Endothelial cell of umbilical vein (primary cell): Measurements from ENCODE around the gene HOPX. TPM values are rescaled to one million over a fixed set of nuclear protein-coding genes. Genes with fewer than 3 reads are reported as not detected.

Experiments used
- BruUV-seq: library from RNA; stranded (reverse); fragments of 400-500 nt; replicated peaks from 2 replicates; lab custom pipeline; 2021; lab: Mats Ljungman, UMichigan
- CTCF ChIA-PET: fragments of 300-600, 350-600 bp; sonication (Branson Sonifier 250); formaldehyde crosslinking; loops from one replicate; lab custom pipeline; 2021; ENCODE audit warnings: antibody characterized with exemption, inconsistent platforms; lab: Charles Lee
- POLR2A ChIA-PET: fragments of 300-600, 350-600 bp; sonication (Branson Sonifier 250); formaldehyde crosslinking; loops from one replicate; lab custom pipeline; 2021; ENCODE audit warnings: antibody characterized with exemption, inconsistent platforms; lab: Charles Lee
- DNase-seq: peaks from one replicate; pipeline ENCODE4 v3.0.0-alpha.2; 2011; ENCODE audit warnings: low read depth, low spot score
- FAIRE-seq: peaks from 2 replicates; lab custom pipeline; 2011; peaks lifted over from hg19 to GRCh38; lab: Jason Lieb, UNC
- H2AFZ ChIP-seq: 2 replicates; pipeline ENCODE4 v1.6.0; 2012; ENCODE audit warnings: low read depth, low read length, control low read depth, inconsistent platforms
- H3K27ac ChIP-seq: 2 replicates; pipeline ENCODE4 v1.5.1; 2011; ENCODE audit warnings: low read depth, mild to moderate bottlenecking, control low read depth, low read length, moderate library complexity; ENCODE audit not compliant: insufficient read depth
- H3K27me3 ChIP-seq, 2 experiments: 2 replicates each; pipeline versions ENCODE4 v1.6.0 to v1.6.1; 2011; ENCODE audit warnings: low read length in 2 of 2, mixed read lengths in 1 of 2; ENCODE audit not compliant: control insufficient read depth in 2 of 2, insufficient read depth in 2 of 2
- H3K36me3 ChIP-seq, 2 experiments: 2 replicates in 1 of 2; 3 replicates in 1 of 2; pipeline ENCODE4 v1.5.1; 2011; ENCODE audit warnings: low read length in 2 of 2, mild to moderate bottlenecking in 1 of 2, moderate library complexity in 1 of 2; ENCODE audit not compliant: control insufficient read depth in 2 of 2, insufficient read depth in 2 of 2; ENCODE audit errors: extremely low read depth in 1 of 2
- H3K4me1 ChIP-seq: 3 replicates; pipeline ENCODE4 v1.5.1; 2011; ENCODE audit warnings: mild to moderate bottlenecking, low read length; ENCODE audit not compliant: control insufficient read depth, insufficient read depth; ENCODE audit errors: extremely low read depth
- H3K4me2 ChIP-seq: 2 replicates; pipeline ENCODE4 v1.6.1; 2011; ENCODE audit warnings: low read length, control low read depth, mixed read lengths; ENCODE audit not compliant: insufficient read depth
- H3K4me3 ChIP-seq, 3 experiments: fragments of 200-600 bp in 1 of 3; sonication (generic), shearing (Covaris generic) in 1 of 3; replicated peaks in 1 of 3; 2 replicates each; pipeline ENCODE4 v1.5.1; 2011 to 2016; ENCODE audit warnings: control low read depth in 3 of 3, low read length in 3 of 3, mild to moderate bottlenecking in 2 of 3, inconsistent platforms in 1 of 3, low read depth in 1 of 3, moderate library complexity in 1 of 3; ENCODE audit not compliant: insufficient read depth in 1 of 3
- H3K79me2 ChIP-seq: 2 replicates; pipeline ENCODE4 v1.6.0; 2012; ENCODE audit warnings: low read length, inconsistent platforms; ENCODE audit not compliant: control insufficient read depth, insufficient read depth
- H3K9ac ChIP-seq: replicated peaks from 2 replicates; pipeline ENCODE3; 2011; ENCODE audit warnings: low read length, control low read depth; ENCODE audit not compliant: insufficient read depth; ENCODE audit errors: extremely low read depth
- H3K9me1 ChIP-seq: replicated peaks from 3 replicates; pipeline ENCODE4 v1.6.0; 2011; ENCODE audit warnings: mild to moderate bottlenecking, low read length; ENCODE audit not compliant: control insufficient read depth, insufficient read depth; ENCODE audit errors: extremely low read depth
- H3K9me3 ChIP-seq: replicated peaks from 2 replicates; pipeline ENCODE4 v1.5.1; 2012; ENCODE audit warnings: low read length, inconsistent platforms; ENCODE audit not compliant: control insufficient read depth, insufficient read depth
- H4K20me1 ChIP-seq: replicated peaks from 2 replicates; pipeline ENCODE3; 2011; ENCODE audit warnings: mild to moderate bottlenecking, low read length; ENCODE audit not compliant: control insufficient read depth, insufficient read depth; ENCODE audit errors: extremely low read depth
- EZH2 ChIP-seq: IDR thresholded peaks from 2 replicates; pipeline ENCODE4 v1.6.1; 2012; ENCODE audit warnings: borderline replicate concordance, low read depth, mild to moderate bottlenecking, moderate library complexity, low read length, inconsistent platforms; ENCODE audit not compliant: severe bottlenecking
- FOS ChIP-seq: IDR thresholded peaks from 2 replicates; pipeline ENCODE4 v1.6.1; 2011; ENCODE audit warnings: mild to moderate bottlenecking, low read length, moderate library complexity, borderline replicate concordance; ENCODE audit not compliant: insufficient read depth
- GATA2 ChIP-seq: IDR thresholded peaks from 2 replicates; pipeline ENCODE4 v1.7.0; 2011; ENCODE audit warnings: low read depth, mild to moderate bottlenecking, moderate library complexity, mixed read lengths, low read length; ENCODE audit not compliant: insufficient read length, insufficient read depth
- JUN ChIP-seq: IDR thresholded peaks from 2 replicates; pipeline ENCODE4 v1.6.1; 2011; ENCODE audit warnings: borderline replicate concordance, low read depth; ENCODE audit not compliant: insufficient read length, insufficient read depth
- MYC ChIP-seq: IDR thresholded peaks from one replicate; pipeline ENCODE4 v1.6.1; 2011; ENCODE audit warnings: mild to moderate bottlenecking, low read depth, low read length
- POLR2A ChIP-seq: IDR thresholded peaks from 2 replicates; pipeline ENCODE4 v1.6.1; 2012; ENCODE audit warnings: low read depth, mild to moderate bottlenecking, control low read depth, low read length
- POLR2AphosphoS5 ChIP-seq: IDR thresholded peaks from 2 replicates; pipeline ENCODE4 v1.6.1; 2012; ENCODE audit warnings: low read depth, mild to moderate bottlenecking, control low read depth, low read length, moderate library complexity; ENCODE audit not compliant: insufficient read depth
- dilution Hi-C: fragments of 300-500 bp; cut with MboI; formaldehyde crosslinking; loops from one replicate; pipeline ENCODE4 v1.15.0; 2019; ENCODE audit warnings: low sequenced_read_pairs; ENCODE audit not compliant: extremely low pct_ligation_motif_present
- intact Hi-C: fragments of 100-400 bp; cut with micrococcal nuclease; formaldehyde crosslinking; loops from one replicate; pipeline ENCODE4 v1.10.0; 2022
- polyA plus RNA-seq, 4 experiments: library from polyadenylated mRNA; depleted of rRNA in 3 of 4; stranded (reverse) in 3 of 4; unstranded in 1 of 4; fragments of >200 nt; gene quantifications; 2 replicates each; pipeline versions ENCODE4 v1.2.1 to v1.2.3, GENCODE V29; 2011 to 2012; ENCODE audit warnings: missing spikeins in 1 of 4
- total RNA-seq: library from RNA; stranded (reverse); gene quantifications from 2 replicates; pipeline ENCODE4 v1.2.3, GENCODE V29; 2021
- TF ChIP-seq, protein P1 (sequence below), 2 donors: IDR thresholded peaks; 1 replicate in 1 of 2; 2 replicates in 1 of 2; pipeline ENCODE4 v1.5.1; 2011; ENCODE audit warnings: low read length in 2 of 2, mild to moderate bottlenecking in 2 of 2, moderate library complexity in 2 of 2, control low read depth in 1 of 2, inconsistent platforms in 1 of 2, low read depth in 1 of 2; ENCODE audit not compliant: insufficient read depth in 1 of 2; ENCODE audit errors: extremely low read depth in 1 of 2
- TF ChIP-seq, protein P2 (sequence below): IDR thresholded peaks from 2 replicates; pipeline ENCODE4 v1.6.1; 2011; ENCODE audit not compliant: insufficient read depth, insufficient read length

The HOPX gene
- total and polyA plus RNA-seq, 2 donors (not counting 3 experiments of a cell fraction or from before 2014, with no cell fraction given): 3.8 to 5.8 TPM

DNA sequence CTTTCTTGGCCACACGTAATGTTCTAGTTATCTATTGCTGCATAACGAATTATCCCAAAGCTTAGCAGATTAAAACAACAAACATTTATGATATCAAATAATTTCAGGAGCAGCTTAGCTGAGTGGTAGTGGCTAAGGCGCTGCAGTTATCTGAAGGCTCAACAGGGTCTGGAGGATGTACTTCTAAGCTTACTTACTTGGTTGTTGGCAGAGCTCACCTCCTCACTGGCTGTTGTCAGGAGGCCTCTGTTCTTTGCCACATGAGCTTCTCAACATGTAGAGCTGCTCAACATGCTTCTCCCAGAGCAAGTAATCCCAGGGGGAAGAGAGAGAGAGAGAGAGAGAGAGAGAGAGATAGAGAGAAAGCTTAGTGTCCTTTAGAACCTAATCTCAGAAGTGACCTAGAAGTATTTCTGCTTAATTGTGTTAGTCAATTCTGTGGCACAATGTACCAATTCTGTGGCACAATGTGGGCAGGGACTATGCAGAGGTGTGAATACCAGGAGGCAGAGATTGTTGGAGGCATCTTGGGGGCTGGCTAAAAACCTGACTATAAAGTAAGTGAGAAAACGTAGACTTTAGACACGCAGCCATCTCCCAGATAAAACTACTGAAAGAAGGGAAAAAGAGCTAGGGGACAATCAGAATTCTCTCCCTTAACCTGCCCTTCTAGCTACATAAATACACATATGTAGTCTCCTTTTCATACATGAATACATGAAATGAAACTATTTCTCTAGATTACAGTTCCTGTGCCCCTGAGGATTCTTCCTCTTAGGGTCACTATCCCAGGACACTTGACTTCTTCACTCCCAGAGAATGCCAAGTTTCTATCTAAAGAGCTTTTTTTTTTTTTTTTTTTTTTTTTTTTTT lies 40.2 kb downstream of the HOPX start:
- no peak for TF ChIP-seq MYC
- TF ChIP-seq, protein P1, sequence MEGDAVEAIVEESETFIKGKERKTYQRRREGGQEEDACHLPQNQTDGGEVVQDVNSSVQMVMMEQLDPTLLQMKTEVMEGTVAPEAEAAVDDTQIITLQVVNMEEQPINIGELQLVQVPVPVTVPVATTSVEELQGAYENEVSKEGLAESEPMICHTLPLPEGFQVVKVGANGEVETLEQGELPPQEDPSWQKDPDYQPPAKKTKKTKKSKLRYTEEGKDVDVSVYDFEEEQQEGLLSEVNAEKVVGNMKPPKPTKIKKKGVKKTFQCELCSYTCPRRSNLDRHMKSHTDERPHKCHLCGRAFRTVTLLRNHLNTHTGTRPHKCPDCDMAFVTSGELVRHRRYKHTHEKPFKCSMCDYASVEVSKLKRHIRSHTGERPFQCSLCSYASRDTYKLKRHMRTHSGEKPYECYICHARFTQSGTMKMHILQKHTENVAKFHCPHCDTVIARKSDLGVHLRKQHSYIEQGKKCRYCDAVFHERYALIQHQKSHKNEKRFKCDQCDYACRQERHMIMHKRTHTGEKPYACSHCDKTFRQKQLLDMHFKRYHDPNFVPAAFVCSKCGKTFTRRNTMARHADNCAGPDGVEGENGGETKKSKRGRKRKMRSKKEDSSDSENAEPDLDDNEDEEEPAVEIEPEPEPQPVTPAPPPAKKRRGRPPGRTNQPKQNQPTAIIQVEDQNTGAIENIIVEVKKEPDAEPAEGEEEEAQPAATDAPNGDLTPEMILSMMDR (IDR thresholded peaks at IDR 0.05; ENCODE audit: extremely low read depth in 1 of 2, insufficient read depth in 1 of 2, low read depth in 1 of 2, low read length in 2 of 2): no peak
- no peak for TF ChIP-seq JUN
- TF ChIP-seq EZH2: no peak
- TF ChIP-seq POLR2A: no peak
- no peak for TF ChIP-seq POLR2AphosphoS5
- no peak for TF ChIP-seq GATA2
- TF ChIP-seq FOS: no peak
- TF ChIP-seq, protein P2, sequence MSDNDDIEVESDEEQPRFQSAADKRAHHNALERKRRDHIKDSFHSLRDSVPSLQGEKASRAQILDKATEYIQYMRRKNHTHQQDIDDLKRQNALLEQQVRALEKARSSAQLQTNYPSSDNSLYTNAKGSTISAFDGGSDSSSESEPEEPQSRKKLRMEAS: no peak
- FAIRE-seq (no peak), DNase-seq (peak; percentile 11)
- no peaks in the 10 kb centered on the region for H3K36me3 ChIP-seq
- dilution Hi-C loops (no loop called here), intact Hi-C loops (no loop called here)
- ChIA-PET CTCF (interaction anchor here (0.6 to 2.7 kb wide), 24 partner anchors 8 to 900 kb away, joined by 3 to 25 read pairs (median 4); no protein-coding TSS in a partner anchor), POLR2A (interaction anchor here (0.6 kb wide), 1 partner anchor 46 kb away, joined by 3 read pairs; no protein-coding TSS in a partner anchor)
- no peak overlapping the region for H3K4me3 ChIP-seq
- no peaks in the 10 kb centered on the region for H3K27me3 ChIP-seq
- H3K4me1 ChIP-seq: peaks cover 19% of the 10 kb centered on the region
- no peak overlapping the region for H3K9ac ChIP-seq
- H3K4me2 ChIP-seq: peak overlapping the region; percentile 40
- H3K27ac ChIP-seq: peak overlapping the region; percentile 67
- H4K20me1 ChIP-seq: no peaks in the 10 kb centered on the region
- H3K9me1 ChIP-seq: no peaks in the 10 kb centered on the region
- no peaks in the 10 kb centered on the region for H3K79me2 ChIP-seq
- H2AFZ ChIP-seq: peak overlapping the region; percentile 18
- no TSS peak for BruUV-seq
- H3K9me3 ChIP-seq: no peaks in the 10 kb centered on the region
